GM18511 (cell line): ENCODE data around the gene GANC.
"Not testable (repeated sequence)": the region's sequence is repeated elsewhere in the genome, so short reads cannot be mapped to it uniquely, and the experiment has no call there.

Source experiments
- ATAC-seq: cut with Tn5 transposase; IDR thresholded peaks from one replicate; pipeline ENCODE4 v1.9.1; 2021; ENCODE audit warnings: mild to moderate bottlenecking, moderate library complexity; ENCODE audit not compliant: unreplicated experiment

GANC gene

DNA sequence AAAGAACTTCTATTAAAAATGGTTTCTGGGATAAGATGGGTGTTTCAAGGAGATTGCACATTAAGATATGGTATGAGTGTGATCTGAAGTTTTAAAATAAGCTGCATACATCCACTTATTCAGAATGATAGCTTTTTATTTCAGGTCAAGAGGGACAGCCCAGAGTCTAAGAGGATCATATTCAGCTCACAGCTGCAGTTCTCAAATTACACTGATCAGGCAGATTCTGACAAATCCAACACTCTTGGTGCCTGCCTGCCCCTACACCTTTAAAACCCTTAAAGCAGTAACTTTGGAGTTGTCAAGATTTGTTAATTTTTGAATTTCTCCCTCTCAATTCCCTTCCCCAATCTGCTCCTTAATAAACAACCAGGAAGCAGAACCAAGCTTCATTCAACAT, 9.3 kb downstream of the GANC start:
- ATAC-seq: no peak

DNA sequence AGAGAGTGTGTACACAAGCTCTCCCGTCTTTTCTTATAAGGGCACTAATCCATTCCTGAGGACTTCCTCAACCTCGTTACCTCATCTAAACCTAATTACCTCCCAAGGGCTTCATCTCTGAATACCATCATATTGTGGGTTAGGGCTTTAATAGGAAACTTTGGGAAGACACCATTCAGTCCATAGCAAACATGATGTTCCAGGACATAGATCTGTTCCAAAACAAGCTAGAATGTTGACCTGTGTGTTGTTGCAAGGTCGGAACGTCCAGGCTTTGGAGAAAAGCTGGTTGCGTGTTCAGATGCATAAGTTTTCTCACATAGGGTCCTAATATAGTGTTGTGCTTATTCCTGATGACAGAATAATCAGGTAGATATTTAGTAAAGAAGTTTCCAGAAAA, 9.9 kb downstream of the GANC start:
- no peak for ATAC-seq

DNA sequence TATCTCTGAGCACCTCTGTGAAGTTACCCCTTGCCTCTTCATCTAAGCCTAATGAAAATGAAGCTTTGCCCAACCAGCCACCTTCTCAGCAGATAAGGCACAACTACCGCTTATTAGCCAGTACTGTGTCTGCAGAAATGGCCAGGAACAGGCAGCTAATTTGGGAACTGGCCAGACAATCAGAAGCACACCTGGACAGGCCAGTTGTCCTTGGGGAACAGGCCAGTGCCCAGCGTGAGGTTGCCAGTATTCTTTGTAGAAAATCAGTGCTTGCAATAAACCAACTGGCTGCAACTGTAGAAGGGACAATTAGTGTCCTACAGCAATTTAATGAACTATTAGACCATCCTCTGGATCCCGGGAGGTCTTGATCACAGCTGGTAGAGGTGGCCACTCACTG, 10.7 kb downstream of the GANC start:
- ATAC-seq: no peak

DNA sequence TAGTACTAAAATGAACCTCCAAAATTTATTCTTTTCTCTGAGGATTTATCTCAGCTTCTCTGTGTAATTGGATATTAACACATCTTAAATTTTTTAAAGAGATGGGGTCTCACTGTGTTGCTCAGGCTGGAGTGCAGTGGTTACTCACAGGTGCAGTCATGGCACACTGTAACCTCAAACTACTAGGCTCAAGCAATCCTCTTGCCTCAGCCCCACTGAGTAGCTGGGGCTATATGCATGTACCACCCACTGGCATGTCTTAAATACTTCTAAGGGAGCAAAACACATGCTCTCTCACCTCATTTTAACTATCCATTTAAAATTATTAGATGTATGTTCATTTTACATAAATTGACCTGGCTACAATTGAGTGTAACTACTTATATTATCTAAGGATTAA, 11.6 kb downstream of the GANC start:
- no peak for ATAC-seq

DNA sequence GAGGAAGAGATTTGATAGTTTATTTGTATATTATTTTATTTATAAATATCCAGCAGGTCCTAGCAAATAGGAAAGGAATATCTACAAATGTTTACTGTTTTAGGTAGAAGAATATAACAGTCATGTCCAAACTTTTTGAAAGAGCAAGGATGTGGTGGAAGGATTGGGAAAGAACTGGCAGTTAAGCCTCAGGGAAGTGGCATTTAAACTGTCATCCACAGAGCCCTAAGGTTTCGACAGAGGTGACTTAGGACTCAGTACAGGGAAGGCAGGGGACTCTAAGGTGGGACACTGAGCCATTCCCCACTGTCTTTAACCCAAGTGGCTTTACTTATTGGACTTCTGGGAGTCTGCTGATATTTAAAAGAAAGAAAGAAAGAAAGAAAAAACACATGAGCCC, 12.0 kb downstream of the GANC start:
- no peak for ATAC-seq

DNA sequence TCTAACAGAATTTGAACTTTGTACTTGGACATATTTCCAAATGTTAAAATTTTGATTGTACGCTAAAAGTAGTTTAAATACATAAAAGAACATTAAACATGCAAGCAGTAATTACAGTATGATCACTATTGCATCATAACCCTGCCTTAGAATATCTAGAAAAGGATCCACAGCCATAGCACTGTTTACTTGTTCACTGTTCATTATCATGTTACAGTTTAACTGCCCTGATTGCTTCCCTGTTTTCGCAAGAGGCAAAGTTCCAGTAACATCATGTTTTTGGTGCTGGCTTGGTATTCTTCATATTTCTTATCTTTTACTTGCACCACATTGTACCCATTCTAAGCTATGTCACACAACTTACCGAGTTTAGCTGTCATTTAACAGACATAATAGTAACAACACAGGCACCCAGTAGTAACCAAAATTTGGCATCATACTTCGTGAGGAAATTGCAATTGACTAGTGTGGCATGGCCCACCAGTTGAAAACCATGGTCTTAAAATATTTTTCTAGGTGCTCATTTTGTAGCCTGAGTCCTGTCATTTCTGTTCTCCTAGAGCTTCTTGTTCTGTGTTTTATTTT, 13.5 kb downstream of the GANC start:
- ATAC-seq: no peak

DNA sequence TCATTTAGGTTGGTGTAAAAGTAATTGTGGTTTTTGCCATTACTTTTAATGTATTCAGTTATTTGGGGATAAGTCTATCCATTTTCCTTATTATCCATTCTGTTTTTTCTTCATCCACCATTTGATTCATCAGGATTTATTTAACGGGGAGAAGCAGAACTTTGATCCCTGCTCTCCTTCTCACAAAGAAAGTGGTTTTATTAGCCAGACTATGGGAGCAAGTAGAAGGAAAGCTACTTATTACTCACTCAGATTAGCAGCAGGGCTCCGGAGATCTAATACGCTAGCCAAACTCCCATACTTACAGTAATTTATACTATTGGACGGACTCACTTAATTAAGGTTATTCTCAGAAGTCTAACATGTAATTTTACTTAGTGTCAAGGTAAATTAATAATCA, 14.9 kb downstream of the GANC start:
- ATAC-seq: no peak

DNA sequence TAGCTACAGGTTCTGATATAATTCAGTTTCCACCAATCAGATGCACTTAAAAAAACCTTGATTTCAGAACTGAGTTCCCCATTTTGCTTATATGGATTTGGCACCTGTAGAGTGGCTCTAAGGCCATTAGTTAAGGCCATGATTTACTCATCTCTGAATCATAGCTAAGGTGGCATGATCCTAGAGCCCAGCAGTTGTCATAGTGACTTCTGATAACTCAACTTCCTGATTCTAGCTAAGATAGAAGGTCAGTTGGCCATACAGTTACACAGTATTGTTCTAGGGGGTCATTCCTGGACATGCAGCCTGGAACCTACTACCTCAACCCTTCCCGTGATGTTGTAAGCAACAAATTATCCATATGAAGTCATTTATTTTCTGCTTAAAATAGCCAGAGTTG, 16.2 kb downstream of the GANC start:
- no peak for ATAC-seq

DNA sequence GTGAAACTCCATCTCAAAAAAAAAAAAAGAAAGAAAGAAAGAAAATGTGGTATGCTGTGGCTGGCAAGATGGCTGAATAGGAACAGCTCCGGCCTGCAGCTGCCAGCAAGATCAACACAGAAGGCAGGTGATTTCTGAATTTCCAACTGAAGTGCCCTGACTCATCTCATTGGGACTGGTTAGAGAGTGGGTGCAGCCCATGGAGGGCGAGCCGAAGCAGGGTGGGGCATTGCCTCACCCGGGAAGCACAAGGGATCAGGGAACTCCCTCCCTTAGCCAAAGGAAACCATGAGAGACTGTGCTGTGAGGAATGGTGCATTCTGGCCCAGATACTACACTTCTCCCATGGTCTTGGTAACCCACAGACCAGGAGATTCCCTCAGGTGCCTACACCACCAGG, 28.0 kb downstream of the GANC start:
- ATAC-seq: not testable (repeated sequence)

DNA sequence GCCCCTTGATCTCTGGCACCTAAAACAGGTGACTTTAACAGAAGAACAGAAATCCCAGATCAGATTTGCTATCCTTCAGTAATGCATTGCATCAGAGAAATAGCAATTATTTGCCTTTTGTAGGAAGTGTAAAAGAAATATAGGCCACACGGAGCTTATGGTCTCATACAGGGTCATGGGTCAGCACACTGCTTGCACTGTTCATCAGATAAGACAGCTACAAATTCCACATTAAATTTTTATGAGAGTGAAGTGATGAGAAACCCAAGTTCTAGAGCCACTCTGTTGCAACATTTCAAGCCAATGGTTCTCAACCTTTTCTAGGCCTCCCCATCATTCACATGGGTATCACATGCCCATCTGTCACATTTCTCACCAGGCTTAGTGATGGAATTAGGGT, 33.7 kb downstream of the GANC start:
- no peak for ATAC-seq

DNA sequence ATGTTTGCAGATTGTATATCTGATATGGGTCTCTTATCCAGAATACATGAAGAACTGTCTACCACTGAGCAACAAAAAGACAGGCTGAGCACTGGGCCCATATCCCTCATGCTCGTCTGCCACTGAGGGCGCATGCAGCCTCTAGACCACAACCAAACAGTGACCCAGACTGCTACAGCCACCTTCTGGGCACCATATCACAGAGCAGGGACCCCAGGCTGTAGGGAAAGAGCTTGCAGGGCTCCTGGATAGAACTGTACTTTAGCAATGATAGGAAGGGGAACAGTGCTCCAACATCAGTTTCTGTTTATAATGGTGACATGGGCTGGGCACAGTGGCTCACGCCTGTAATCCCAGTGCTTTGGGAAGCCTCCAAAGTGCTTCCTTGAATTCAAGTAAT, 40.5 kb downstream of the GANC start:
- no peak for ATAC-seq

DNA sequence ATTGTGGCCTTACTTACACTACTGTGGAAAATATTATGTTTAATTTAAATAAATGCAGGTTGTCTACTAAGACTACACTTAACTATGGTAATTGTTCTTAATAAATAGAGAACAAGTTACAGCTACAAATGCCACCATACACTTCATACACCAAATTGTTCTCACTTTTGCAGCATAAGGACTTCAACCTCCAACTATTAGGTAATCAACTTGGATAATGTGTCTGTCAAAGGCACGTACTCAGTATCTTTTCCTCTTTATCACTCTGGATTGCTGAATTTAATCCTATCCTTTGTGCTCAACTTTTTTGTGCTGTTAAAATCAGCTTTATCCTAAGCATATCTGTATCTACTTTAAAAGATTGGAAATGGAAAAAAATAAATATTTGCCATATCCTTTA, 41.8 kb downstream of the GANC start:
- no peak for ATAC-seq

DNA sequence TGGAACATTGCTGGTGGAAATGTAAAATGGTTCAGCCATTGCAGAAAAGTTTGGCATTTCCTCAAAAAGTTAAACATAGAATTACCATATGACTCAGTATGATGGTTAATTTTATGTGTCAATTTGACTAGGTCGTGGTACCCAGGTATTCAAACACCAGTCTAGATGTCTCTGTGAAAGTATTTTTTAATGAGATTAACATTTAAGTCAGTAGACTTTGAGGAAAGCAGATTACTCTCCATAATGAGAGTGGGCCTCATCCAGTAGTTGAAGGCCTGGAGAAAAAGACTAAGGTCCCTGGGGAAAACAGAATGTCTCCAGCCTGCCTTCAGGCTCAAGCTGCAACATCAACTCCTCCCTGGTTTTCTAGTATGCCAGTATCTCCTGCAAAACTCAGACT, 42.5 kb downstream of the GANC start:
- no peak for ATAC-seq

DNA sequence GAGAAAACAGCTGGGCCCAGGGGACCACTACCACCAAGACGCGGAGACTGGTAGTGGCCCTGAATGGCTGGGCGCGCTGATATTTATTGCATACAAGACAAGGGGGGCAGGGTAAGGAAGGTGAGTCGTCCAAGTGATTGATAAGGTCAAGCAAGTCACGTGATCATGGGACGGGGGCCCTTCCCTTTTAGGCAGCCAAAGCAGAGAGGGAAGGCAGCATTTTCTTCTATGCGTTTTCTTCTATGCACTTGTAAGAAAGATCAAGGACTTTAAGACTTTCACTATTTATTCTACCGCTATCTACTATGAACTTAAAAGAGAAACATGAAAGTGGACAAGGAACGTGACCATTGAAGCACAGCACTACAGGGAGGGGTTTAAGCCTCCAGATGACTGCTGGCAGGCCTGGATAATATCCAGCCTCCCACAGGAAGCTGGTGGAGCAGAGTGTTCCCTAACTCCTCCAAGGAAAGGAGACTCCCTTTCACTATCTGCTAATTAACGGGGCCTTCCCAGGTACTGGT, 43.3 kb downstream of the GANC start:
- ATAC-seq: not testable (repeated sequence)

DNA sequence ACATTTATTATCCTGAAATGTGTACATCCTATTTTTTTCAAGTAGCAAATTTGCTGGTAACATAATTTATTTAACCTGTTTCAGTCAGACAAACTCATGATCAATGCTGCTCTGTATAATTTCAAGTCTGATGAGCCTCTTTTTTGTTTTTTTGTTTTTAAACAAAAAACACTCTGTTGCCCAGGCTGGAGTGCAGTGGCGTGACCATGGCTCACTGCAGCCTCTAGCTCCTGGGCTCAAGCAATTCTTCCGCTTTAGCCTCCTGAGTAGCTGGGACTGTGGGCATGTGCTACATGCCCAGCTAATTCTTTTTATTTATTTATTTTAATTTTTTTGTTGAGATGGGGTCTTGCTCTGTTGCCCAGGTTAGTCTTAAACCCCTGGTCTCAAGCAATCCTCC, 46.2 kb downstream of the GANC start:
- ATAC-seq: no peak

DNA sequence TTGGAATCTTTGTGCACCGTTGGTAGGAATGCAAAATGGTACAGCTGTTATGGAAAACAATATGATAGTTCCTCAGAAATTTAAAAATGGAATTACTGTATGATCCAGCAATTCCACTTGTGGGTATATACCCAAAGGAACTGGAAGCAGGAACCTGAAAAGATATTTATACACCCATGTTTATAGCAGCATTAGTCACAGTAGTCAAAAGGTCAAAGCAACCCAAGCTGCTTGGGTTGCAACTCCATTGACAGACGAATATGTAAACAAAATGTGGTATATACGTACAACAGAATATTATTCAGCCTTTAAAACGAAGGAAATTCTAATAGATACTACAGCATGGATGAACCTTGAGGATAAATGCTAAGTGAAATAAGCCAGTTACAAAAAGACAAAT, 51.3 kb downstream of the GANC start:
- ATAC-seq: no peak

DNA sequence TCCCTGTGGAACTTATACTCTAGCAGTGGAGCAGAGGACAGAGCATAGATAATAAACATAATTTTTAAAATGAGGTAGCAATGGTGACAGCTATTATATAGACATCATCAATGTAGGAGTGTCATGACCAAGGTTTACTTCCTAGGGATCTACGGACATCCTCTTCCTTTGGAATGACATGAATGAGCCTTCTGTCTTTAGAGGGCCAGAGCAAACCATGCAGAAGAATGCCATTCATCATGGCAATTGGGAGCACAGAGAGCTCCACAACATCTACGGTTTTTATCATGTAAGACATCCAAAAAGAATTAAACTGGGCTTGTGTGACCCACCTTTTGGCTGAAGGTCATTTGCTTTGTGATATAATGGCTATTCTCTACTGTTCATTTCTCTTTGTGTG, 56.2 kb downstream of the GANC start:
- no peak for ATAC-seq

DNA sequence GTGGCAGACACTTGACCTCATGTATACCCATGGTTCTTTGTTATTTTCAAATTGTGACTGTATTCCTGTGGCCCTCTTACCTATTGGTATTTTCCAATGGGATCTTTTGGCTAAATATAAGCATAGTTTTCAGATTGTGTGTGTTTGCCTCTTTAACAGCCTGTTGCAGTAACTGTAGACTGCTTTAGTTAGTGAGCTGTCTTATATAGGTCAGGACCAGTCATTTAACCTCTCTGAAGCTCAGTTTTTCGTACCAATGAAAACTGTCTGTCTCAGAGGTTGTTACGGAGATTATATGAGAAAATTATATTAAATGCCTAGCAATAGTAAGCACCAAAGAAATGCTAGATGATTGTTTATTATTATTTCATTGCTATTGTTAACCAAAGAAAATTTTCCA, 57.0 kb downstream of the GANC start:
- no peak for ATAC-seq

DNA sequence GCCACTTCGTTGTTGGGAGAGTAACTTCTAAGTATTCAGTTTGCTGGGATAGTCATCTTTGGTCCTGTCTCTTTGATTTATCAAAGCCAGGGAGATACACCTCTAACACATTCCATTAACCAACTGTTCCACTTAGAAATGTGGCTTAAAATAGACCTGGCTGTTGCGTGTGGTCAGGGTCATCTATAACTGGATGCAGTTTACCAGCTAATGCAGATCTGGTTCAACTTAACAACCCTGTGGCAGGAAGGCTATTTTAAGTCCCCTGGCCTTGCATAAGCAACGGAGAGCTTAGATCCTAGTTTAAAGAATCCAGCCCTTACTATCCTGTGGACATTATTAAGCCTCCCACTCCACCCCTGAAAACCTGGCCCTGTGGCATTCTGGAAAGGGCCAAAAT, 58.2 kb downstream of the GANC start:
- ATAC-seq: no peak

DNA sequence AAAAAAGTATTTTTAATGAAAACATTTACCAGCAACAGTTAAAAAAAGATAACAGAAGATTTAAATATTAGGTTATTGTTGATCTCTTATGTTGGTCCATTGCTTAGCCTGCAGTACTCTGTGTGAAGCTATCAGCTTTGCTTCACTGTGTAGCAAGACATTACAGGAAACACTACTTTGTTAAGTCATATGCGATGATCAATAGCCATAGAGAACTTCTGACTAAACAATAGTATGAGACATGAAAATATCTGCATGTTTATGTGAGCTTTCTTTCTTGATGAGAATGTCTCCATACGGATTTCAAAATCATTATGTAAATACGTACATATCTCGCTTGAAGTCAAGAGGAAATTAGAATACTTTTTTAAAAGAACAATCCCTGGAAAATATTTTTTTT, 59.3 kb downstream of the GANC start:
- no peak for ATAC-seq

DNA sequence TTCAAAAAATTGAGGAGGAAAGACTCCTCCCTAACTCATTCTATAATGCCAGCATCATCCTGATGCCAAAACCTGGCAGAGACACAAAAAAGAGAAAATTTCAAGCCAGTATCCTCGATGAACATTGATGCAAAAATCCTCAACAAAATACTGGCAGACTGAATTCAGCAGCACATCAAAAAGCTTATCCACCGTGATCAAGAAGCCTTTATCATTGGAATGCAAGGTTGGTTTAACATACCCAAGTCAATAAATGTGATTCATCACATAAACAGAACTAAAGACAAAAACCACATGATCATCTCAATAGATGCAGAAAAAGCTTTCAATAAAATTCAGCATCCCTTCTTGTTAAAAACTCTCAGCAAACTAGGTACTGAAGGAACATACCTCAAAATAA, 62.1 kb downstream of the GANC start:
- no peak for ATAC-seq

DNA sequence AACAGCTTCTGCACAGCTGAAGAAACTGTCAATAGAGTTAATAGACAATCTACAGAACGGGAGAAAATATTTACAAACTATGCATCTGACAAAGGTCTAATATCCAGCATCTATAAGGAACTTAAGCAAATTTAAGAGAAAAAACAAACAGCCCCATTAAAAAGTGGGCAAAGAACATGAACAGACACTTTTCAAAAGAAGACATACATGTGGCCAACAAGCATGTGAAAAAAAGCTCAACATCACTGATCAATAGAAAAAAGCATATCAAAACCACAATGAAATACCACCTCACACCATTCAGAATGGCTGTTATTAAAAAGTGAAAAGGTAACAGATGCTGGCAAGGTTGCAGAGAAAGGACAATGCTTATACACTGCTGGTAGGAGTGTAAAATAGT, 63.6 kb downstream of the GANC start:
- not testable (repeated sequence) for ATAC-seq

DNA sequence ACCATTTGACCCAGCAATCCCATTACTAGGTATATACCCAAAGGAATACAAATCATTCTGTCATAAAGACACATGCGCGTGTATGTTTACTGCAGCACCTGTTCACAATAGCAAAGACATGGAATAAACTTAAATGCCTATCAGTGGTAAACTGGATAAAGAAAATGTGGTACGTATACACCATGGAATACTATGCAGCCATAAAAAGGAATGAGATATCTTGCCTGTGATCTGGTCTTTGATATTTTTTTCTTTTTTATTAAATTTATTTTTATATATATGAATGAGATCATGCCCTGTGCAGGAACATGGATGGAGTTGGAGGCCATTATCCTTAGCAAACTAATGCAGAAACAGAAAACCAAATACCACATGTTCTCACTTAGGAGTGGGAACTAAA, 64.1 kb downstream of the GANC start:
- ATAC-seq: not testable (repeated sequence)

DNA sequence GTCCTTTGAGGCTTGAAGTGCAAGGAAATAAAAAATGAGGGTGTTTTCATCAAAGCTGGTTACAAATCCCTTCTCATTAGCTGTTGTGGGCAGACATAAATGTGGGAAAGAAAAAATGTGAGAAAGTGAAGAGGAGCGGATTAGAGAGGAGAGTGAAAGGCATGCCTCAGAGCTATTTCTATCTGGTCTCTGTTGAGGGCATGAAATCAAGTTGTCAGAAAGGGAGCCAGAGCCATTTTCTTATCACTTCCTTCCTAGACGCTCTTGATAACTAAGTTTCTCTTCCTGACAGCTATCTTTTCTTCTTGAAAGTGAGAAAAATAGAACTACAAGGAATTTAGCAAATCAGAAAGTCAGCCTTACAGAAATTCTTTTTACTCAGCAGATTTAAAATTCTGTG, 65.5 kb downstream of the GANC start:
- ATAC-seq: no peak
